NCI-H1417 (cell line): Measurements from ENCODE around the gene PRDM9.
A peak's percentile ranks its signal among the peaks of the same experiment; 100 is the strongest.

ENCODE experiments used
- DNase-seq, 3 experiments: peaks; one replicate each; lab custom pipeline; 2025; lab: John Stamatoyannopoulos, UW

PRDM9 gene

GRCh38 chr5:23527216-23527920, 20.0 kb downstream of the PRDM9 start:
- peak in 1 of 3 experiments; percentile 96 for DNase-seq

GRCh38 chr5:23528677-23529076, 21.3 kb downstream of the PRDM9 start:
- DNase-seq = no peak

- no peak for DNase-seq
Measured at GRCh38 chr5:23530571-23530970, 23.2 kb downstream of the PRDM9 start.

- no peak for DNase-seq
Measured at GRCh38 chr5:23571059-23571458, 63.6 kb downstream of the PRDM9 start.
